OCI-LY7 (cell line): ENCODE measurements around the gene NRG2. TPM values are rescaled to one million over a fixed set of nuclear protein-coding genes. Genes with fewer than 3 reads are reported as not detected.

Experiments
- BruUV-seq: library from RNA; stranded (reverse); fragments of 400-500 nt; replicated peaks from 2 replicates; lab custom pipeline; 2021; lab: Mats Ljungman, UMichigan
- CTCF ChIA-PET: fragments of 300-600 bp; sonication (Branson Sonifier 250); formaldehyde crosslinking; loops from one replicate; lab custom pipeline; 2022; ENCODE audit warnings: antibody characterized with exemption; ENCODE audit not compliant: unreplicated experiment; lab: Charles Lee
- POLR2A ChIA-PET: fragments of 300-600 bp; sonication (Branson Sonifier 250); formaldehyde crosslinking; loops from one replicate; lab custom pipeline; 2022; ENCODE audit warnings: antibody characterized with exemption; lab: Charles Lee
- DNase-seq: peaks from one replicate; pipeline ENCODE4 v3.0.0-alpha.2; 2015; ENCODE audit warnings: low spot score
- H2AFZ ChIP-seq: fragments of 200-600 bp; sonication (generic), shearing (Covaris generic); 2 replicates; pipeline ENCODE4 v1.6.1; 2014; ENCODE audit warnings: mild to moderate bottlenecking, antibody characterized with exemption, low read length, moderate library complexity
- H3K27ac ChIP-seq: fragments of 200-600 bp; sonication (generic); 2 replicates; pipeline ENCODE4 v1.5.1; 2014; ENCODE audit warnings: mixed run types, low read depth, mild to moderate bottlenecking, moderate library complexity, low read length, inconsistent platforms; ENCODE audit not compliant: poor library complexity, severe bottlenecking
- H3K36me3 ChIP-seq: fragments of 200-600 bp; sonication (generic); 2 replicates; pipeline ENCODE4 v1.6.1; 2014; ENCODE audit warnings: mild to moderate bottlenecking, antibody characterized with exemption, low read length, moderate library complexity, mixed read lengths; ENCODE audit not compliant: insufficient read depth
- H3K4me1 ChIP-seq: fragments of 200-600 bp; sonication (generic); 2 replicates; pipeline ENCODE4 v1.5.1; 2014; ENCODE audit warnings: mild to moderate bottlenecking, low read length; ENCODE audit not compliant: insufficient read depth, poor library complexity, severe bottlenecking
- H3K4me2 ChIP-seq: fragments of 200-600 bp; sonication (generic); 2 replicates; pipeline ENCODE4 v1.6.1; 2014; ENCODE audit warnings: mild to moderate bottlenecking, low read length
- H3K4me3 ChIP-seq: fragments of 200-600 bp; sonication (generic); 2 replicates; pipeline ENCODE4 v1.5.1; 2014; ENCODE audit warnings: mild to moderate bottlenecking, low read depth, low read length; ENCODE audit not compliant: poor library complexity, severe bottlenecking
- H3K79me2 ChIP-seq: fragments of 200-600 bp; sonication (generic); 2 replicates; pipeline ENCODE4 v1.6.1; 2016; ENCODE audit warnings: low read depth, mild to moderate bottlenecking, low read length, moderate library complexity, mixed read lengths; ENCODE audit not compliant: insufficient read depth
- H3K9me2 ChIP-seq: fragments of 200-600 bp; sonication (generic); 2 replicates; pipeline ENCODE4 v1.6.1; 2016; ENCODE audit warnings: mild to moderate bottlenecking, low read length, mixed read lengths; ENCODE audit not compliant: insufficient read depth
- H3K9me3 ChIP-seq: fragments of 200-600 bp; sonication (generic); 2 replicates; pipeline ENCODE4 v1.6.1; 2014; ENCODE audit warnings: mild to moderate bottlenecking, mixed run types, low read length, mixed read lengths
- H4K20me1 ChIP-seq: fragments of 200-600 bp; sonication (generic); 2 replicates; pipeline ENCODE4 v1.6.1; 2014; ENCODE audit warnings: mild to moderate bottlenecking, antibody characterized with exemption, low read length, moderate library complexity, mixed read lengths; ENCODE audit not compliant: insufficient read depth
- CTCF ChIP-seq: fragments of 200-600 bp; sonication (generic); conservative IDR thresholded peaks from 2 replicates; pipeline ENCODE4 v1.5.1; 2014; ENCODE audit warnings: mild to moderate bottlenecking, antibody characterized with exemption, low read length, moderate library complexity, mixed read lengths
- EZH2phosphoT487 ChIP-seq: fragments of 200-600 bp; sonication (generic); IDR thresholded peaks from 2 replicates; pipeline ENCODE4 v1.6.1; 2018; ENCODE audit warnings: low read depth, borderline replicate concordance, mild to moderate bottlenecking, mixed run types, antibody characterized with exemption, low read length, moderate library complexity, mixed read lengths
- intact Hi-C: fragments of 100-400 bp; cut with micrococcal nuclease; formaldehyde crosslinking; loops from one replicate; pipeline ENCODE4 v1.10.0; 2022; ENCODE audit not compliant: unreplicated experiment
- total RNA-seq, 2 experiments: library from RNA; depleted of rRNA in 1 of 2; stranded (reverse); fragments of >200 nt in 1 of 2; shearing (Covaris generic) in 1 of 2; gene quantifications; 2 replicates each; pipeline ENCODE4 v1.2.3, GENCODE V29; 2014 to 2022

NRG2 gene
- total RNA-seq, 2 experiments from 2014 or later: 1.7 TPM; not detected in 1

GRCh38 chr5:139871614-139872013 lies 171.5 kb downstream of the NRG2 start:
- Histone ChIP-seq H3K4me3 (no peak overlapping the region), H3K27ac (no peak overlapping the region), H3K9me3 (no peaks in the 10 kb centered on the region), H3K79me2 (no peaks in the 10 kb centered on the region), H4K20me1 (no peaks in the 10 kb centered on the region), H3K36me3 (no peaks in the 10 kb centered on the region), H3K9me2 (no peaks in the 10 kb centered on the region), H3K4me1 (no peaks in the 10 kb centered on the region), H3K4me2 (no peak overlapping the region), H2AFZ (no peak overlapping the region)
- no peak for TF ChIP-seq CTCF
- no peak for DNase-seq
- intact Hi-C loops: no loop called here
- BruUV-seq: no TSS peak
- ChIA-PET POLR2A (no interaction called here), CTCF (interaction anchor here (1.4 kb wide), 1 partner anchor 10 kb away, joined by 4 read pairs; no protein-coding TSS in a partner anchor)

GRCh38 chr5:139870677-139871076 lies 172.4 kb downstream of the NRG2 start:
- Histone ChIP-seq H3K4me1 (no peaks in the 10 kb centered on the region), H2AFZ (no peak overlapping the region), H3K4me2 (no peak overlapping the region), H3K9me2 (no peaks in the 10 kb centered on the region), H3K4me3 (no peak overlapping the region), H3K9me3 (no peaks in the 10 kb centered on the region), H3K79me2 (no peaks in the 10 kb centered on the region), H3K36me3 (no peaks in the 10 kb centered on the region), H4K20me1 (no peaks in the 10 kb centered on the region), H3K27ac (no peak overlapping the region)
- BruUV-seq: no TSS peak
- no peak for DNase-seq
- CTCF ChIA-PET: no interaction called here
- no peak for TF ChIP-seq EZH2phosphoT487
- TF ChIP-seq CTCF: no peak
- POLR2A ChIA-PET: no interaction called here
- intact Hi-C loops: no loop called here

- intact Hi-C loops: no loop called here
- CTCF ChIA-PET: no interaction called here
- H3K79me2 ChIP-seq: no peaks in the 10 kb centered on the region
- POLR2A ChIA-PET: no interaction called here
- H3K4me1 ChIP-seq: no peaks in the 10 kb centered on the region
- H3K4me2 ChIP-seq: no peak overlapping the region
- no peaks in the 10 kb centered on the region for H3K9me3 ChIP-seq
- no peak overlapping the region for H3K4me3 ChIP-seq
- no peak for DNase-seq
- no peak overlapping the region for H2AFZ ChIP-seq
- BruUV-seq: no TSS peak
- no peaks in the 10 kb centered on the region for H3K36me3 ChIP-seq
- TF ChIP-seq EZH2phosphoT487: no peak
- no peak for TF ChIP-seq CTCF
- no peak overlapping the region for H3K27ac ChIP-seq
- H3K9me2 ChIP-seq: no peaks in the 10 kb centered on the region
- no peaks in the 10 kb centered on the region for H4K20me1 ChIP-seq
These were observed 173.9 kb downstream of the NRG2 start for GRCh38 chr5:139869042-139869790.
